GM19452 (cell line): ENCODE results near the gene EFHD1.
"Not testable (repeated sequence)": the region's sequence is repeated elsewhere in the genome, so short reads cannot be mapped to it uniquely, and the experiment has no call there.

ENCODE experiments used
- ATAC-seq: cut with Tn5 transposase; IDR thresholded peaks from one replicate; pipeline ENCODE4 v1.9.1; 2021; ENCODE audit not compliant: unreplicated experiment

EFHD1 gene

DNA sequence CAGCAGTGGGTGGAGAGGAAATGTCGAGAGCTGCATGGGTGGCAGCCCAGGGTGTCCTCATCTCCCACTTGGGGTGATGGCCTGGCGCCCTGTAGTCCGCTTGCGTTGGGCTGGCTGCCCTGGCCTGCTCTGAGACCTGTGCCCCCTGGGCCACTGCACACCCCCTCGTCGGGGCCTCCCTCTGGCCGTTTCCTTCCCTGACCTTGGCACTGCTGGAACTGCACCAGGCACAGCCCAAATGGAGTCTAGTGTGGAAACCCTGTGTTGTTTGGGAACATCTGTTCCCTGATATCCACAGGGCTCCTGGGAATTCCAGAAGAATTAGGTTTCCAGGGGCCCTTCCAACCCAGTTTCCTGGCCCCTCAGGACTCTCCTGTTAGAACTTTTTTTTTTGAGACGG, 13.9 kb downstream of the EFHD1 start:
- ATAC-seq = no peak

DNA sequence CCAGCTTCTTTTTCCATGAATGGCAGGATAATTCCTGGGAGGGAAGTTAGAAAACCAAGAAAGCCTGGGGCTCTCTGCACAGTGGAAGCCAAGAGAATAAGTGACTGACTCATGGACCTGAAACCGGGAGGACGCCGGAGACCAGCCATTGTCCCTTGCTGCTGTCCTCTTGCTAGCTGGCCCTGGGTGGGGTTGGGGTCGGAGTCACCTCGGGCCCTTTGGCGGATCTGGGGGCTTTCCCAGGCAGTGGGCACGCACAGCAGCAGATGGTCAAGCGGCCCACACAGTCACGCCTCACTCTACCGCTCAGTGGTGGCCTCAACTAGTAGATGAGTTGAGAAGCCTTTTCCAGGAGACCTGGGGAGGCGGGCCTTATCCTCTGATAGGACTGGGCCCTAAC, 15.6 kb downstream of the EFHD1 start:
- ATAC-seq = no peak

DNA sequence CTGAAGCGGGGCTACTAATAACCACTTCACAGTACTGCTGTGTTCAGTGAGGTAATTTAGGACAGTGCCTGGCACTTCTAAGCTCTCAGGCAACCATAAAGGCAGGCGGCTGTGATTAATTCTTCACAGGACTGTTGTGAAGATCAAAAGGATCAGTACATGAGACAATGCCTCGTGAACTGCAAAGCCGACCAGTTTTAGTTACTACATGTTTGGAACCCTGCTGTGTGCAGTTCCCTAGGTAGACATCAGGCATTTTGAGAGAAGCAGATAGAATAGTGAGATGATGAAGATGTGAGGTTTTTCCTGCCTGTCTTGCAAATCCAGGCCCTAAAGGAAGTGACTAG, 19.1 kb downstream of the EFHD1 start:
- ATAC-seq = no peak

DNA sequence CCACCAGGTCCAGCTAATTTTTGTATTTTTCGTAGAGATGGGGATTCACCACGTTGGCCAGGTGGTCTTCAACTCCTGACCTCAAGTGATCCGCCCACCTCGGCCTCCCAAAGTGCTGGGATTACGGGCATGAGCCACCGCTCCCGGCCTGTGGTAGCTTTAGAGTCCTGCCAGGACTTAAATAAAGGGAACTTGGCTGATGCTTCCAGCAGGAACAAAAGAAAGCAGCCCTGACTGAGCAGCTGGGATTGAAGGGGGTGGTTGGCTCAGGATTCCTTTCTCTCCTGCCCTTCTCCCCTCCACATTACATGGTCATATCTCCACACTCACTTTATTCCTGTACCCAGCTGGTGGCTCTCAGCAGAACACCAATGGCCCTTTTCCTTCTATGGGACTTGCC, 20.0 kb downstream of the EFHD1 start:
- ATAC-seq = no peak

DNA sequence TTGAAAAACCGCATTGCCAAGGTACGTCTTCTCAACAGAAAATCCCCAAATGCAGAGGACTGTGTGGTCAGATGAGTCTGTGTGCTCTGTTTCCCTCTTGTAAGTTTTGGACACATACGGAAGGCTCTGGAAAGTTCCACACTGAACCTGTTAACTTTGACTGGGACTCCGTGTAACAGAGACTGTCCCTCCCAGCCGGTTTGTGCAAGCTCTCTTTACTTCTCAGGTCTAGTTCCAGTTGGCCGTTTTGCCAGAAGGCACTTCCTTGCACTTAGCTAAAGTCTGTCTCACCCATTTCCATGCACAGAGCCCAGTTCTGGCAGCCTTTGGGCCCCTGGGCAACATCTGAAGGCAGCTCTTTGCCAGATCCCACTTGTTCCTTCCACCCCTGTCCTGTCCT, 22.0 kb downstream of the EFHD1 start:
- ATAC-seq = no peak

DNA sequence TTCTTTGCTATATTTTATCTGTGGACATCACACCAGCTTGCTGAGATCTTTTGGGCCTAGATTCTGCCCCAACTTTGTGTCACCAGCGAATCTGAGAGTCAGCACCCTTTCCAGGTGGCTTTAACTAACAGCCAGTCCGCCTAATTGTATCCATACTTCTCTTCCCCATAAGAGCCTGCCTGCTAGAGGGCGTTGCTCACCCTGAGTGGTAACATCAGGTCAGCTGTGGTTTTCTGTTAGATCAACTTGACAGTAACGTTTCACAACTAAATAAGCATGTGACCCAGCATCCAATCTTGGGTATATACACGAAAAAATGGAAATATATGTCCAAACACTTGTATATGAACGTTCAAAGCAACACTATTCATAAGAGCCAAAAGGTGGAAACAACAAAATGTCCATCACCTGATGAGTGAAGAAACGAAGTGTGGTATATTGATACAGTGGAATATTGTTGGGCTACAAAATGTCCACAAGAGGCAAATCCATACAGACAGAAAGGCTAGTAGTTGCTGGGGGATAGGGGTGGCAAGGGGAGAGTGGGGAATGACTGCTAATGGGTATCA, 24.9 kb downstream of the EFHD1 start:
- no peak for ATAC-seq

DNA sequence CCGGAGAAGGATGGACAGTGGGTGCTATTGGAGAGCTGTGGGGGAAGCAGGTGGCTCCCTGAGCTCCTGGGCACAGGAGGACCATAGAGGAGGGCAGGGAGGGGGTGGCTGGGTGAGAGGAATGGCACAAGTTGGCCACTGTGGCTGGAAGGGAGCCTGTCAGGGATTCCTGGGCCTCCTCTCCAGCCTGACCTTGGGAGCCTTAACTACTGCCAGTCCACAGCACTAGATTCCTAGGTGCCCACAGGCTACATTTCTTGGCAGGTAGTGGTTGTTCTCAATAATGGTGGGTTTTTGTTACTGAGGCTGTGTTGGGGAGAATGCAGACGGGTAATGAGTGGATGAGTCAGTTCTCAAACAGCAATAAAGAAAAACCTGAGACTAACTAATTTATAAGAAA, 26.0 kb downstream of the EFHD1 start:
- ATAC-seq = no peak

DNA sequence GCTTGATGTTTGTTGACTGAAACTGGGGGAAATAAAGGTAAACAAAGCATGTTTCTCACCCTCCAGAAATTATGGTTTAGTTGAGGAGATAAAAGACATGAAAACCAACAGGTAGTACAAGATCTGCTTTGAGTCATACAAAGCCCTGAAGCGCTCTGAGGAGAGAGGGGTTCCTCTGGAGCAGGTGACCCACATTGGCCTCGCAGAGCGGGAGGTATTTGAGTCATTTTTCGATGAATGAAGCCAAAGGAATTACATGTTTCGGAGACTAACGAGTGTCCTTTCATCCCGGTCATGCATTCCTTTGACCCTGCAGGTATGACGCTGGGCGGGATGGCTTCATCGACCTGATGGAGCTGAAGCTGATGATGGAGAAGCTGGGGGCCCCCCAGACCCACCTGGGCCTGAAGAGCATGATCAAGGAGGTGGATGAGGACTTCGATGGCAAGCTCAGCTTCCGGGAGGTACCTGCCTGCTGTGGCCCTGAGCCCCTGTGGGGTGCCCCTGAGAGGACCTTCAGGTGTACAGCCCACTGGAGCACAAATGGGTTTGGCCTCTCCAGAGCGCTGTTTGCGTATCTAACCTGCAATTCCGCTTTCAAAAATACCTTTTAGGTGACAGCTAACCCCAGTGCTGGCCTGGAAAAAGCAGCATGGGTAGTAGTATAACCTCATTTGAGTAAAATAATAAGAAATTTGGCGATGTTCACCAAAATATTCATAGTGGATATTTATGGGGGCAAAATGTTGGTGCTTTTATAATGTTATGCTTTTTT, 29.3 kb downstream of the EFHD1 start:
- ATAC-seq = no peak

DNA sequence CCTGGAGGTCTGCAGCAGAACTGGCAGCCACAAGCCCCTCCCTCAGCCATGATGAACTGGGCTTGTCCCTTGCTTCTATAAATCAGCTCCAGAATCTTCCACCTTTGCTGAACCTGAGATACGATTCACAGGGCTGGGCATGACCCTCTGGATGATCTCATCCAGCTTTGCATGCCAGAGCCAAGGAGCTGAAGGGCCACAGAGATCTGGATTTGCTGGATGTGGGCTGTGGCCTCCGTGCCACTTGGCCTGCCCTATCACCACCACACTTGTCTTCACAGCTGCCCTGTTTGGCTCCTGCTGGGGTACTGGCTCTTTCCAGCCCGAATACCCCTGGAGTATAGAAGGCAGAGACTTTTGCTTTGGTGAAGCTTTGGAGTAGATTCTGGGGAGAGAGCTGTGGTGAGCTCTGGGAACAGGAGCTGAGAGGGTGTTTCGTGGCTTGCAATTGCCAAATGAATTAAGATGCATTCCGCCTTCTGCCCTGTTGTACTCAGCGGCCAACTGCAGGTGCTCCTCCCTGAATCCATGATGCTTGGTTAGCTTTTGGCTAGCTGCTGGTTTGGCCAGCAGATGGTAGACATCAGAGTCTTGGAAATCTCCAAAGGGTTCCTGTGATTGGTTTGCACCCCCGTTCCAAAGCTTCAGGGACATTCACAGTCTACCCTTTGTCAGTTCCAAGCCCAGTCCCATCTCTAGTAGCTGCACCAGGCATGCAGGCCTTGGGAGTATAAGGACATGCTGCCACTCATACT, 32.8 kb downstream of the EFHD1 start:
- ATAC-seq = no peak

DNA sequence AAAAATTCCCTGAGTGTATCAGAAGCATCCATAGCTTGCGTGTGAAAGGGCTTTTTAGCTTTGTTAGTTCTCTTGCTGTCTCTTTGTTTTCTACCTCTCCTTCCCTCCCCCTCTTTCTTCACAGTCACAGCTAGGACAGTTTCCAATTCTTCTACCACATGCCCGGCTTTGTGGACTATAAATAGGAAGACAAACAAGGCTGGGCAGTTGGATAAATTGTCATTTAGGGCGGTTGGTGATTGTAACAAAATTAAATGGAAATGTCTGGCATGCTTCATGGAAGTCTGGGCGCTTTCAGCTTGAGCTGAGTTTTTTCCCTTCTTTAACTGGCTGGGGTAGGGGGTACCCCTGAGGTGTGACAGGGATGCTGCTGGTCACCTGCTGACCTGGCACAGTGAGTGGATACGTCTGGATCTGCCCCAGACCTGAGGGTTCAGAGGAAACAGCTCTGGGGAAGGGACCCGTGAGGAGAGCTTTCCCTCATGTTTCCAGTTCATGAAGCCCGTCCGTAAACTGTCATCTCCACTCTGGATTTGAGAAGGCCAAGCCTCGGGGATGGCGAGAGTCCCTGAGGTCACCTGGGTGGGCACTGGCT, 34.7 kb downstream of the EFHD1 start:
- ATAC-seq = no peak

DNA sequence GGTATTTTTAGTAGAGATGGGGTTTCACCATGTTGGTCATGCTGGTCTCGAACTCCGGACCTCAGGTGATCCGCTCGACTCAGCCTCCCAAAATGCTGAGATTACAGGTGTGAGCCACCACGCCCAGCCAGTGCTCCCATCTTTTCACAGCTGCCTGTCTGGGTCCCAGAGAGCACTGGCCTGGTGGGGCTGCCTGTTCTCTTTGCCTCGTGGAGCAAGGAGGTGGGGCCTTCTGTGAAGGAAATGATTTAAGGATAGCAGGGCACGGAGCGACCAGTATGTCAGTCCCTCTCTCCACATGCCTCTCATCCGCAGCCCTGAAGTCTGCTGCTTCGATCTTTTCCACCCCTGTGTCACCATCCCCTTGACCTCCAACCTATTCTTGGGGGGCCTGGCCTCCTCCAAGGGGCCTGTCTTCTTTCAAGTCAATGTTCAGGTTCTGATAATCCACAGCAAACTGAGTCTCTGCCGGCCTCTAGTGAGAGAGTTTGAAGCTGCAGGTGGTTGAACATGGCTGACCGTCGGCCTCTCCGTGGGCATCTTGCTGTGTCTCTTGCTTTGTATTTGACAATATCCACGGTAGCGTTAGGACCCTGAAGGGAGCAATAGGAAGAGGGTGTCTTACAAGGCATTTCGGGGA, 35.5 kb downstream of the EFHD1 start:
- no peak for ATAC-seq

DNA sequence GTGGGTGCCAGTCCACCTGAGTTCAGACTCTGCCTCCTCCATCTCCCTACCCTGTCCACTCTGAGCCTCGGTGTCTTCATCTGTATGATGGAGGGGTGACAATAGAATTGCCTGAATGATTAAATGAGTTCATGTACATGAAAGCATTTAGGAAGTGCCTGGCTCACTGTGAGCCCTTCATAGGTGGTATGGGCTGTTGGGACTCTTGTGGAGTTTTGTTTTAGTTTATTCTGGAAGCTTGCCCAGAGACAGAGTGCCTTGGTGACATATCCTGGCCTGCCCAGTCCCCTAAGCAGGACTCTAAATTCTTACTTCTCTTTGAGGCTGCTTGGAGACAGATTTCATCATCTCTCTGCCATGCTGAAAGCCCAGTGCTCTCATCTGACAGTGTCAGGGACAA, 39.2 kb downstream of the EFHD1 start:
- ATAC-seq = no peak

DNA sequence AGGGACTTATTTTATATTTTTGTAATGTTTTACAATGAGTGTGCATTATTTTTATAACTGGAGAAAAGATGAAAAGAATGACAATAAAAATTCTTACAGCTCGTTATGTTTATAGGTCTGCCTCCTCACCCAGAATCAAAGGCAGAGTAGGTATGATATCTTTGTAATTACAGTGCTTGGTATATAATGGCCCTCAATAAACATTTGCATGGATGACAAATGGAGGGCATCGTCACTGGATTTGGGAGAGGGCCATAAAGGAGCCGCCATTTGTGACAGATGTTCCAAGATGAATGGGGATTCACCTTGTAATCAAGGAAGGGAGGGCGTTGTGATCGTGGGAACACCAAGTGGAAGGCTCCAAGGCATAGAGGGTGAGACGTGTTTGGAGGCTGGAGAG, 41.1 kb downstream of the EFHD1 start:
- ATAC-seq = no peak

DNA sequence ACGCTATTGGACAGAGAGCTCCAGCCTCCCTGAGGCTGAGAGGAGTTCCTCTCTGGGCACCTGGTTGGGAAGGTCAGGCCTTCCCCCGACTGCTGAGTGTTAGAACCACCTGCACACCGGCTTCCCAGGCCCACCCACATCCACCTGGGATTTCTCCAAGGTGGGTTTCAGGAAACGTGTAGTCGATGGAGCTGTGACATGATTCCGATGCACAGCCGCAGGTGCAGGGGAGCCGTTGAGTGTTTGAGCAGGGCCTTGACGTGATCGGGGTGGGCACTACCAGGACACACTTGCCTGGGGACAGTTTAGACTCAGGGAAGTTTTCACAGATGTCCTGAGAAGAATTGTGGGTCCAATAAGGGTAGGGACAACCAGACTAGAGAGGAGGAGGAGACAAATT, 42.0 kb downstream of the EFHD1 start:
- no peak for ATAC-seq

DNA sequence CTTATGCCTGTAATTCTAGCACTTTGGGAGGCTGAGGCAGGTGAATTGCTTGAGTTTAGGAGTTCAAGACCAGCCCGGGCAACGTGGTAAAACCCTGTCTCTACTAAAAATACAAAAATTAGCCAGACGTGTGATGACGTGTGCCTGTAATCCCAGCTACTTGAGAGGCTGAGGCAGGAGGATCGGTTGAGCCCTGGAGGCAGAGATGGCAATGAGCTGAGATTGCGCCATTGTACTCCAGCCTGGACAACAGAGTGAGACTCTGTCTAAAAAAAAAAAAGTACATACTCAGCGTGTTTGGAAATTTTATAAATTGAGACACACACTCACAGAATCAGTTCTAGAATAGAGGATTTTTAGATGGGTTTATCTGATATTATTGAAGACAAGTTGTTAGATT, 46.6 kb downstream of the EFHD1 start:
- ATAC-seq = no peak

DNA sequence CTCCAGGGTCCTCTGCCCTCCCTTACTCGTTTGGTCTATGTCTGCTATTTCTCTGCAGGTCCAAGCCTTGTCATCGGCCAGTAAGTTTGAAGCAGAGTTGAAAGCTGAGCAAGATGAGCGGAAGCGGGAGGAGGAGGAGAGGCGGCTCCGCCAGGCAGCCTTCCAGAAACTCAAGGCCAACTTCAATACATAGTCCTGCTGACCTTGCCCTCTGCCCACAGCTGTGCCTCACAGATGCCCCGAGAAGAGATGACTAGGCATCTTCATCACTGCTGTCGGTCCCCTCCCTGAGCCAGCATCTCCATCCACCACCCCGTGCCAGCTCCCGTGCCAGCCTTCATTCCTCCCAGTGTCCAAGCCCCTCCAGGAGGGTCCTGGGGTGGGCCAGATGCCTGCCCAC, 48.1 kb downstream of the EFHD1 start:
- ATAC-seq = no peak

DNA sequence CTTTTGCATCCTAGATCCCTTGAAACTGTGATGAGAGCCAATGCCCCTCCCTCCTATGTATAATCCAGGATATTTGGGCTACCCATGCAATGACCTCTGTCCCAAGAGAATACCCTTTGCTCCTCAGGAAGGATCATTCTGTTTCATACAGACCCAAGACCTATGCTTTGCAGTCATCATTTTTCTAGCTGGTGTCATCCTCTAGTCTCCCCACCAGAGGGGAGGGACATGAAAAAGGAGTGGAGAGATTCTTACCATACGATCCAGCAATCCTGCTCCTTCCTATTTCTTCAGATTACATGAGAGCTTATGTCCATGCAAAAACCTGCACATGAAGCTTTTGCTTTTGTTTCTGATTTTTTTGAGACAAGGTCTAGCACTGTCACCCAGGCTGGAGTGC, 50.0 kb downstream of the EFHD1 start:
- no peak for ATAC-seq

DNA sequence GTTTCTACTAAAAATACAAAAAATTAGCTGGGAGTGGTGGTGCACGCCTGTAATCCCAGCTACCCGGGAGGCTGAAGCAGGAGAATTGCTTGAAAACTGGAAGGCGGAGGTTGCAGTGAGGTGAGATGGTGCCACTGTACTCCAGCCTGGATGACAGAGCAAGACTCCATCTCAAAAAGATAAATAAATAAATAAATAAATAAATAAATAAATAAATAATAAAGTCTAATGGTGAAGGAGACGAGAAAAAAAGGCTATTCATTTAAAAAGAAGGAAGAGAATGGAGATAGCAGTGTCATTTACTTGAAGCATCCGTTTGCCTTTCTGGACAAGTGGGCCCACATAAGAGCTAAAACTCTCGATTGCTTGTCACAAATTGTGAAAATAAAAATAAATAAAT, 52.0 kb downstream of the EFHD1 start:
- not testable (repeated sequence) for ATAC-seq

DNA sequence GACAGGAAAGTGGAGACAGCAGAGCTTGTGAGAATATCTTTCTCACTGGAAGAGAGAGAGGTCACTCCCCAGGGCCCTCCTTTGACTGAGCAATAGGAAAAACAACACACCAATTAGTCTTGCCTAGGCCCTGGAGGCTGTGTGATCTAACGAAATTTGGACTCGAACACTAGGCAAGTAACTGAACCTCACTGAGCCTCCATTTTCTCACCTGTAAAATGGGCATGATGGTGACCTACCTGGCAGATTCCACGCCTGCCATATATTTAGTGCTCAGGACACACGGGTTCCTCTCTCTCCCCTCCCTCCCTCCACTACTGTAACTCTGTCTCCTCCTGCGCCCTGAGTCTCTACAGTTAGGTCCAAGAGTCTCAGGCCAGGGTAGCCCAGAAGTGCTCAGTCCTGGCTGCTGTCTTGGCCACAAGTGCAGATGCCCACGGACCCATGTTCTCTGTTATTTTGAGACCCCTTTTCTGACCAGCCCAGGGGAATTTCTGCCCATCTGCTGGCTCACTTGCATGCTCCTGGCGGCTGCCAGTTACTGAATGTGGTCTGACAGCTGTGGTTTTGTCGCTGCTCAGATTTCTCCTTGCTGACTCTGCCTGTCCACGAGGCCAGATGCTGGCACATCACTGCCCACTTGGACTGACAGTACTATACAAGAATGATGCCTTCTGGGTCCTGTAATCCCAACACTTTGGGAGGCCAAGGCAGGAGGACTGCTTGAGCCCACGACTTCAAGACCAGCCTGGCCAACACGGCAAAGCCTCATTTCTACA, 54.2 kb downstream of the EFHD1 start:
- no peak for ATAC-seq

DNA sequence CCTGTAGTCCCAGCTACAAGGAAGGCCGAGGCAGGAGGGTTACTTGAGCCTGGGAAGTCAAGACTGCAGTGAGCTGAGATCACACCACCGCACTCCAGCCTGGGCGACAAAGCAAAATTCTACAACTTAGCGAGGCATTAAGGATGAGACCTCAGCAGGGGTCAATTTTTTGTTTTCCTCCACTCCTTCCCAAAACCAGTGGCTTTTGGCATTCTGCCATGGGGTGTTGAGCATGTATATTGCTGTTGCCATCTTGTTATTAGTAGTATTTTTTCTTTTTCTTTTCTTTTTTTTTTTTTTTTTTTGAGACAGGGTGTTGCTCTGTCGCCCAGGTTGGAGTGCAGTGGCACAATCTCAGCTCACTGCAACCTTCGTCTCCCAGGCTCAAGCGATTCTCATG, 54.8 kb downstream of the EFHD1 start:
- no peak for ATAC-seq
